ENCODE measurements around the gene SEBOX. TPM values are rescaled to one million over a fixed set of nuclear protein-coding genes. Genes with fewer than 3 reads are reported as not detected.

The SEBOX gene
- polyA plus RNA-seq, 2 of the 4 experiments (the other 2 are of a cell fraction), result not detected

DNA sequence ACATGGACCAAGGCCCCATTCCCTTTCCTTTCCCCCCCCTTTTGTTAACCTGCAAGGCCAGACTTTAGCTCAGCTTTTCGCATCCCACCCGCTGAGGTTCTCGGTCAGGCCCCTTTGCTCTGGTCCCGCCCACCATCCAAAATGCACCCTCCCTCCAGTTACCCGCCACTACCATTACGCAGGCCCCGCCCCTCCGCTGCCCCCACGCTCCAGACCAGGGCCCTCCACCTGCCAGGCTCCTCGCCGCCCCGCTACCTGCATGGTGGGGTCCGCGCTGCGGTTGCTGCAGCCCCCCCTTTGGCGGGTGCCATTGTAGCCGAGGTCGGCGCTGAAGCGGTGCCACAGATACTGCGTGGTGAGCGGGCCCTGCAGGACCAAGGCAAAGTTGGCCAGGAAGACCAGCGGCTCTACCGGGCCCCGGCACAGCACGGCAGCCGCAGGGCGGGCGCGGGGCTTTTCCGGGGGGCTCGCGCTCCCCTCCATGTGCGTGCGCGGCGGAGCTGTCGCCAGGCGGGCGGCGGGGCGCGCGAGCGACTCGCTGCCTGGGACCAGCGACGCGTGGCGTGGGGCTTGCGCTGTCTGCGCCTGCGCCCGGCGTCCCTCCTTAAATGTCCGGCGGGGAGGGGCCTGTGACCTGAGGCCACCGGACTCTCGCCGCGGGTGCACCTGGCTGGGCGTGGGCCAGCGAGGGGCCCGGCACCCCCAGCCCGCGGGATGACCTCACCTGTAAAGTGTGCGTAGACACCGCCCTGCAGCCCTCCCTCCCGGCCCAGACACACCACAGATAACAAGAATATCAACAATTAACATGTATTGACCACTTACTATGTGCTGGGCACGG lies 40.9 kb upstream of the SEBOX start, which contains the start of gene SLC46A1:
Gene SLC46A1 (minus strand): TSS at position 581 of the 841 bp plus-strand sequence. CDS start 98 bp downstream, at position 483.
- Histone ChIP-seq H3K4me3 (peak within 1 kb of the TSS; percentile 80), H3K9me3 (no peaks in the 10 kb centered on the region), H3K4me1 (peaks cover 15% of the 10 kb centered on the region), H3K4me2 (peak within 1 kb of the TSS; percentile 88), H3K27ac (peak within 1 kb of the TSS; percentile 89 to 96)
- DNase-seq (ENCODE audit: low read depth in 1 of 2, low spot score in 1 of 2) (peak; percentile 61 to 76), FAIRE-seq (no peak), ATAC-seq (peak; percentile 78 to 91)
- TF ChIP-seq FOSB (CRISPR knock-in tag; IDR thresholded peaks at IDR 0.05) (no peak), JUN (IDR thresholded peaks at IDR 0.05) (peak in 1 of 2 experiments; percentile 80; a peak in 3 of 5 replicates), PHF8 (IDR thresholded peaks at IDR 0.05; ENCODE audit: borderline replicate concordance, low read depth) (peak; percentile 91; the same call in 1 of the 2 replicates), CEBPB (IDR thresholded peaks at IDR 0.05) (no peak), SMC3 (IDR thresholded peaks at IDR 0.05) (no peak), GATA3 (IDR thresholded peaks at IDR 0.05; ENCODE audit: borderline replicate concordance) (no peak), POLR2A (IDR thresholded peaks at IDR 0.05; ENCODE audit: low read length) (peak; percentile 86), ZSCAN20 (CRISPR knock-in tag; IDR thresholded peaks at IDR 0.05) (no peak), NR3C1 (IDR thresholded peaks at IDR 0.05) (no peak), KDM5A (IDR thresholded peaks at IDR 0.05) (no peak), USF2 (IDR thresholded peaks at IDR 0.05) (no peak)
- TF ChIP-seq, protein P1, sequence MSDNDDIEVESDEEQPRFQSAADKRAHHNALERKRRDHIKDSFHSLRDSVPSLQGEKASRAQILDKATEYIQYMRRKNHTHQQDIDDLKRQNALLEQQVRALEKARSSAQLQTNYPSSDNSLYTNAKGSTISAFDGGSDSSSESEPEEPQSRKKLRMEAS (IDR thresholded peaks at IDR 0.05), result peak; percentile 86
- CTCF ChIA-PET, result interaction anchor here (0.9 to 5.6 kb wide), 6 partner anchors 10 to 61 kb away, joined by 3 to 53 read pairs (median 4); no protein-coding TSS in a partner anchor
- POLR2A ChIA-PET, result interaction anchor here (0.9 to 1.4 kb wide), 3 partner anchors 19 to 70 kb away, joined by 3 read pairs; partner anchors contain the start of genes POLDIP2 and TNFAIP1
- WGBS (ENCODE audit: missing lambda C conversion rate), result 3% methylated on average over 7 of the region's 70 CpGs

DNA sequence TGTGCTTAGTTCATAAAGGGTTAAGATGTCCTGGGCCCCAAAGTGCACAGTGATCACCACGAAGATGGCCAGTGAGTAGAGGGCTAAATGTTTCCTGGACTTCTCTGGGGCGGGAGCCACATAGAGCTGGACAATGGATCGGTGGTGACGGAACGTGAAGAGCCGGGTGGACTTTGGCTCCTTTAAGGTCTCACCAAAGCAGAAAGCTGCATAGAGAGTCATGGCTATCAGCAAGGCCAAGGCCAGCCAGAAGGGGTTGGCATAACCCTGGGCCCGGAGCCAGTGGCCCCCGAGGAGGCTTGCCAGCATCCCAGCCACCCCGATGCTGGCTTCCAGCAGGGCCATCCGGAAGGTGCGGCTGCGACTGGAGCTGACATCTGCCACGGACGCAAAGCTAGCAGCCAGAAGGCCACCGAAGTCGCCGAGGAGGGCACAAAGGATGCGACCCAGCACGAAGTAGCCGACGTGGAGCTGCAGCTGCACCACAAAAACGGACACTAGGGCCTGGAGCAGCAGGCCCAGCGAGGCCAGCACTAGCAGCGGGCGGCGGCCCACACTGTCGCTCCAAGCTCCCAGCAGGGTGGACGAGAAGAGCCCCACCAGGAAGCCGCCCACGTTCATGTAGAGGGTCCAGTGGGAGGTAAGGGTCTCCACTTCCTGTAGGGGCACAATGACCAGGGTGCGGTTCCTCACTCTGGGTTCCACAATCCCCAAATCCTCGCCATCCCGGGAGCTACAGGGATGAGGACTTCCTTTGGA lies 40.0 kb upstream of the SEBOX start:
- POLR2A ChIA-PET, result interaction anchor here (0.9 to 1.4 kb wide), 4 partner anchors 18 to 70 kb away, joined by 3 read pairs; partner anchors contain the start of genes IFT20, POLDIP2 and TNFAIP1
- peak overlapping the region; percentile 89 to 96 for H3K27ac ChIP-seq
- CTCF ChIA-PET, result interaction anchor here (0.9 to 5.6 kb wide), 5 partner anchors 10 to 61 kb away, joined by 3 to 53 read pairs (median 4); no protein-coding TSS in a partner anchor
- H3K4me3 ChIP-seq, result peak overlapping the region; percentile 80
- H3K4me2 ChIP-seq, result peak overlapping the region; percentile 88
- FAIRE-seq (no peak), DNase-seq (ENCODE audit: low read depth in 1 of 2, low spot score in 1 of 2) (no peak), ATAC-seq (peak in 1 of 2 experiments; percentile 7; a peak in 3 of 6 replicates)
- H3K9me3 ChIP-seq, result no peaks in the 10 kb centered on the region
- no peak for TF ChIP-seq ZFP36 (IDR thresholded peaks at IDR 0.05; ENCODE audit: borderline replicate concordance, partially characterized antibody)
- TF ChIP-seq USF2 (IDR thresholded peaks at IDR 0.05), result no peak
- 86% methylated on average over 30 of the region's 33 CpGs for WGBS (ENCODE audit: missing lambda C conversion rate)
- H3K4me1 ChIP-seq, result peaks cover 15% of the 10 kb centered on the region

DNA sequence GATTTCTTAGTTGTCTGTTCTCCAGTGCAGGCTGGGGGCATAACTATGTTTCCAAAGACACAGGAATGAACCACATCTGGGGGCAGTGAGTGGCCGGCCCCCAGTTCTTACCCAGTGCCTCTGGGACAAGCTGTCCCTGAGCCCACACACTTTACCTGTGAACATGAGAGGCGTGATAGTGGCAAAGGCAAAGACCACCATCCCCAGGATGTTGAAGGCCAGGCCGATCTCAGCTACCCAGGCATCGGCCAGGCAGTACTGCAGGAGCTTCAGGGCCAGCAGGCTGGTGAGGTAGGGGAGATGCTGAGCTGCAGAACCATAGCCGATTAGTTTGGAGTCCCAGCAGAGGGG lies 39.4 kb upstream of the SEBOX start:
- H3K9me3 ChIP-seq, result no peaks in the 10 kb centered on the region
- POLR2A ChIA-PET, result interaction anchor here (0.9 kb wide), 2 partner anchors 18 to 69 kb away, joined by 3 read pairs; partner anchors contain the start of genes IFT20 and TNFAIP1
- WGBS (ENCODE audit: missing lambda C conversion rate), result 94% methylated on average over 5 of the region's 5 CpGs
- CTCF ChIA-PET, result interaction anchor here (1.1 to 5.6 kb wide), 3 partner anchors 13 to 62 kb away, joined by 4 to 53 read pairs (median 4); no protein-coding TSS in a partner anchor
- H3K4me1 ChIP-seq, result peaks cover 15% of the 10 kb centered on the region
- DNase-seq (ENCODE audit: low read depth in 1 of 2, low spot score in 1 of 2) (no peak), ATAC-seq (no peak), FAIRE-seq (no peak)
- no peak overlapping the region for H3K4me3 ChIP-seq
- H3K27ac ChIP-seq, result no peak overlapping the region
- H3K4me2 ChIP-seq, result no peak overlapping the region; the same call in 2 of the 3 replicates
- TF ChIP-seq HMGXB4 (CRISPR knock-in tag; IDR thresholded peaks at IDR 0.05; ENCODE audit: borderline replicate concordance) (no peak), POLR2A (IDR thresholded peaks at IDR 0.05; ENCODE audit: low read length) (no peak), NPAS2 (CRISPR knock-in tag; IDR thresholded peaks at IDR 0.05; ENCODE audit: borderline replicate concordance) (no peak), RNF2 (IDR thresholded peaks at IDR 0.05; ENCODE audit: borderline replicate concordance, low read depth) (no peak), EHF (CRISPR knock-in tag; IDR thresholded peaks at IDR 0.05) (no peak), FOXS1 (CRISPR knock-in tag; IDR thresholded peaks at IDR 0.05) (no peak), HOXB13 (CRISPR knock-in tag; IDR thresholded peaks at IDR 0.05; ENCODE audit: low read depth) (no peak), JUNB (IDR thresholded peaks at IDR 0.05) (no peak), KDM1A (IDR thresholded peaks at IDR 0.05; ENCODE audit: low read depth) (no peak), SMC3 (IDR thresholded peaks at IDR 0.05) (no peak), TFCP2L1 (CRISPR knock-in tag; IDR thresholded peaks at IDR 0.05) (no peak), BHLHE40 (IDR thresholded peaks at IDR 0.05; ENCODE audit: low read depth, low read length) (no peak), CBX2 (IDR thresholded peaks at IDR 0.05; ENCODE audit: borderline replicate concordance, low read depth) (no peak), ZNF302 (CRISPR knock-in tag; IDR thresholded peaks at IDR 0.05) (no peak)
- TF ChIP-seq, protein P1 (IDR thresholded peaks at IDR 0.05), result no peak
- TF ChIP-seq, protein P2, sequence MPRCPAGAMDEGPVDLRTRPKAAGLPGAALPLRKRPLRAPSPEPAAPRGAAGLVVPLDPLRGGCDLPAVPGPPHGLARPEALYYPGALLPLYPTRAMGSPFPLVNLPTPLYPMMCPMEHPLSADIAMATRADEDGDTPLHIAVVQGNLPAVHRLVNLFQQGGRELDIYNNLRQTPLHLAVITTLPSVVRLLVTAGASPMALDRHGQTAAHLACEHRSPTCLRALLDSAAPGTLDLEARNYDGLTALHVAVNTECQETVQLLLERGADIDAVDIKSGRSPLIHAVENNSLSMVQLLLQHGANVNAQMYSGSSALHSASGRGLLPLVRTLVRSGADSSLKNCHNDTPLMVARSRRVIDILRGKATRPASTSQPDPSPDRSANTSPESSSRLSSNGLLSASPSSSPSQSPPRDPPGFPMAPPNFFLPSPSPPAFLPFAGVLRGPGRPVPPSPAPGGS (IDR thresholded peaks at IDR 0.05), result no peak

All from A549 (cell line).